K562 (cell line): ENCODE data around the gene DNAJC18. TPM values are rescaled to one million over a fixed set of nuclear protein-coding genes. Genes with fewer than 3 reads are reported as not detected.

Source experiments
- BMI1 ChIP-seq: fragments of 150-350 bp; IDR thresholded peaks from 2 replicates; pipeline ENCODE4 v1.6.1; 2014; ENCODE audit warnings: low read length
- CREB3 ChIP-seq: fragments of 450-650 bp; conservative IDR thresholded peaks from 2 replicates; pipeline ENCODE4 v1.6.1; 2016; ENCODE audit warnings: missing genetic modification characterization, low read depth, mild to moderate bottlenecking, missing compliant biosample characterization, moderate library complexity
- DMBX1 ChIP-seq: fragments of 250-450 bp; sonication (Bioruptor Pico); IDR thresholded peaks from 2 replicates; pipeline ENCODE4 v1.8.0; 2022; ENCODE audit warnings: inconsistent platforms, mild to moderate bottlenecking, moderate library complexity, borderline replicate concordance
- FOSL1 ChIP-seq: fragments of 200-800 bp; sonication (Bioruptor generic); conservative IDR thresholded peaks from 2 replicates; pipeline ENCODE4 v1.6.1; 2016; ENCODE audit warnings: missing genetic modification characterization, missing compliant biosample characterization
- MNT ChIP-seq, 2 experiments: fragments of 450-650 bp; conservative IDR thresholded peaks; 2 replicates each; pipeline ENCODE4 v1.6.1; 2017; ENCODE audit warnings: mild to moderate bottlenecking in 2 of 2, moderate library complexity in 2 of 2
- PRDM10 ChIP-seq: fragments of 450-650 bp; IDR thresholded peaks from 2 replicates; pipeline ENCODE4 v1.6.1; 2018; ENCODE audit not compliant: partially characterized antibody
- PTBP1 ChIP-seq: fragments of 200-400 bp; formaldehyde crosslinking; IDR thresholded peaks from 2 replicates; pipeline ENCODE4 v1.6.1; 2017; ENCODE audit warnings: low read depth, low read length
- SFPQ ChIP-seq: fragments of 200-400 bp; formaldehyde crosslinking; IDR thresholded peaks from 2 replicates; pipeline ENCODE4 v1.6.1; 2017; ENCODE audit warnings: mild to moderate bottlenecking, low read depth, low read length, moderate library complexity
- SMAD3 ChIP-seq: fragments of 450-650 bp; formaldehyde crosslinking; conservative IDR thresholded peaks from 2 replicates; pipeline ENCODE4 v1.4.0; 2020; ENCODE audit warnings: mild to moderate bottlenecking
- TEAD1 ChIP-seq, 2 experiments: fragments of 450-650 bp in 1 of 2; sonication (generic) in 1 of 2; formaldehyde crosslinking; IDR thresholded peaks; 2 replicates each; pipeline versions ENCODE4 v1.4.0 to v1.8.0; 2020 to 2022; ENCODE audit warnings: mild to moderate bottlenecking in 2 of 2, missing genetic modification reagents in 1 of 2
- XRCC3 ChIP-seq: fragments of 450-650 bp; IDR thresholded peaks from 2 replicates; pipeline ENCODE4 v1.6.1; 2017; ENCODE audit warnings: mild to moderate bottlenecking, moderate library complexity
- XRCC4 ChIP-seq: IDR thresholded peaks from one replicate; pipeline ENCODE4 v1.6.1; 2011; ENCODE audit not compliant: insufficient read depth, insufficient read length; ENCODE audit errors: extremely low read depth
- ZNF644 ChIP-seq: fragments of 200-800 bp; sonication (Bioruptor generic); IDR thresholded peaks from 2 replicates; pipeline ENCODE4 v1.6.1; 2016; ENCODE audit warnings: low read depth, missing genetic modification characterization, missing compliant biosample characterization
- polyA plus RNA-seq, 8 experiments: library from polyadenylated mRNA; depleted of rRNA in 4 of 8; stranded (reverse) in 5 of 8; unstranded in 3 of 8; fragments of >200 nt; fragmentation: Nextera tagmentation in 2 of 8; fragmentation: Illumina TruSeq in 1 of 8; extraction: Ambion mirVana in 2 of 8; extraction: Trizol in 1 of 8; gene quantifications; 2 replicates each; pipeline versions ENCODE4 v1.2.1 to v1.2.3, GENCODE V29; 2011 to 2014; ENCODE audit warnings: inconsistent platforms in 1 of 8, missing spikeins in 1 of 8
- total RNA-seq, 7 experiments: library from RNA; depleted of rRNA in 6 of 7; stranded (reverse); fragments of >200 nt in 6 of 7; fragmentation: Illumina TruSeq in 2 of 7; extraction: Trizol in 2 of 7; gene quantifications; 2 replicates each; pipeline versions ENCODE4 v1.2.1 to v1.2.3, GENCODE V29; 2011 to 2021; ENCODE audit warnings: low replicate concordance in 1 of 7

The DNAJC18 gene
- total and polyA plus RNA-seq, 9 of the 15 experiments (the other 6 are each of a cell fraction or from before 2014, with no cell fraction given) = 1.5 to 13.3 (median 7.5) TPM

GRCh38 chr5:139482050-139482889, 42.9 kb upstream of the DNAJC18 start, which contains the start of gene STING1 (continued):
- peak; percentile 64; the same call in 1 of the 2 replicates for TF ChIP-seq DMBX1 (CRISPR knock-in tag)
- no peak for TF ChIP-seq SFPQ
- peak; percentile 84; the same call in 1 of the 2 replicates for TF ChIP-seq ZNF644
- no peak for TF ChIP-seq XRCC4
- peak in 1 of 2 experiments; percentile 34; a peak in 3 of 4 replicates for TF ChIP-seq MNT (conservative IDR thresholded peaks at IDR 0.05)
- peak; percentile 76 for TF ChIP-seq PRDM10
- no peak for TF ChIP-seq BMI1
- peak; percentile 67; the same call in 1 of the 2 replicates for TF ChIP-seq SMAD3
- peak; percentile 88 for TF ChIP-seq CREB3 (tag)
- TF ChIP-seq TEAD1 (CRISPR knock-in tag; IDR thresholded peaks at IDR 0.05) = peak in 1 of 2 experiments; percentile 17; a peak in 1 of 4 replicates
- no peak for TF ChIP-seq PTBP1
- peak; percentile 51; the same call in 1 of the 2 replicates for TF ChIP-seq FOSL1 (tag)
- TF ChIP-seq XRCC3 = no peak
